Adrenal gland (tissue), 12 donors: ENCODE measurements around the gene CACNA1A. TPM values are rescaled to one million over a fixed set of nuclear protein-coding genes. Genes with fewer than 3 reads are reported as not detected.

Source experiments
- DNase-seq, 7 donors: peaks; one replicate each; pipeline ENCODE4 v3.0.0-alpha.2; 2019 to 2020
- H3K27ac ChIP-seq, 5 donors: fragments of 200-600 bp; sonication (generic) in 4 of 5; 1 replicate in 3 of 5; 2 replicates in 2 of 5; pipeline versions ENCODE4 v1.5.1 to v1.8.0; 2016 to 2020; ENCODE audit warnings: mild to moderate bottlenecking in 1 of 5
- H3K27me3 ChIP-seq: fragments of 200-600 bp; 2 replicates; pipeline ENCODE4 v1.8.0; 2021
- H3K36me3 ChIP-seq, 2 donors: fragments of 200-600 bp; replicated peaks in 1 of 2; 1 replicate in 1 of 2; 2 replicates in 1 of 2; pipeline versions ENCODE4 v1.5.1 to v1.8.0; 2018 to 2022
- H3K4me1 ChIP-seq, 2 donors: fragments of 200-600 bp; replicated peaks in 1 of 2; 1 replicate in 1 of 2; 2 replicates in 1 of 2; pipeline versions ENCODE4 v1.5.1 to v1.8.0; 2018 to 2021
- H3K4me3 ChIP-seq, 4 donors: fragments of 200-600 bp; sonication (generic) in 3 of 4; one replicate each; pipeline ENCODE4 v1.5.1; 2016 to 2018
- H3K9me3 ChIP-seq, 3 donors: fragments of 200-600 bp; sonication (generic) in 1 of 3; replicated peaks in 1 of 3; 1 replicate in 2 of 3; 2 replicates in 1 of 3; pipeline versions ENCODE4 v1.5.1 to v1.8.0; 2016 to 2021
- POLR2A ChIP-seq, 2 donors: fragments of 450-650 bp; IDR thresholded peaks; one replicate each; pipeline ENCODE4 v1.6.1; 2017; ENCODE audit warnings: antibody characterized with exemption in 2 of 2, mild to moderate bottlenecking in 2 of 2, moderate library complexity in 1 of 2
- WGBS, 4 donors: extraction: QIAGEN DNeasy Blood & Tissue Kit in 2 of 4; methylation state at CpG; one replicate each; pipeline versions ENCODE4 v1.1.5 to v1.1.7; 2013 to 2017; 5-methylcytosine and 5-hydroxymethylcytosine counted together
- intact Hi-C, 2 donors: fragments of 100-400 bp; cut with DNase I; formaldehyde crosslinking; loops; one replicate each; pipeline versions ENCODE4 v1.14.1 to v1.15.0; 2022 to 2023
- polyA plus RNA-seq, 3 donors: library from polyadenylated mRNA; stranded (reverse); fragments of 200-250 nt in 2 of 3; fragments of 350-450 nt in 1 of 3; fragmentation: Illumina TruSeq in 1 of 3; extraction: RNeasy Lipid Tissue Mini Kit (QIAGEN cat#74804) in 1 of 3; gene quantifications; one replicate each; pipeline ENCODE4 v1.2.3, GENCODE V29; 2013 to 2014
- total RNA-seq, 9 donors: library from RNA; depleted of rRNA in 4 of 9; stranded (reverse); fragments of >200 nt in 4 of 9; fragments of 120-200 nt in 1 of 9; fragmentation: NEBNext Ultra II Directional in 1 of 9; extraction: Animal tissue kit (Norgen Biotek cat#: 25700) in 1 of 9; gene quantifications; one replicate each; pipeline versions ENCODE4 v1.1.0 to v1.2.4, GENCODE V29; 2013 to 2023
- TF ChIP-seq, protein P1 (sequence below), 6 experiments: fragments of 450-650 bp in 4 of 6; fragments of 200-600 bp in 2 of 6; sonication (generic) in 1 of 6; IDR thresholded peaks; 1 replicate in 5 of 6; 2 replicates in 1 of 6; pipeline versions ENCODE4 v1.5.1 to v1.8.0; 2016 to 2021; ENCODE audit warnings: antibody characterized with exemption in 6 of 6, mild to moderate bottlenecking in 2 of 6, moderate library complexity in 1 of 6
- donor health status: healthy with polysubstance abuse.
- donor health status: Bipolar disorder and iron deficiency.
- donor health status: DM: yes; HTN: yes; CAD: no.
- donor health status: DM: no; HTN: no; CAD: no.
- donor health status: DM: no; HTN: no; CAD: no.
- donor health status: DM: yes; HTN: yes; CAD: no.

Gene CACNA1A
- total and polyA plus RNA-seq, 12 donors: 0.28 to 35.4 (median 2.8) TPM; not detected in 1

DNA sequence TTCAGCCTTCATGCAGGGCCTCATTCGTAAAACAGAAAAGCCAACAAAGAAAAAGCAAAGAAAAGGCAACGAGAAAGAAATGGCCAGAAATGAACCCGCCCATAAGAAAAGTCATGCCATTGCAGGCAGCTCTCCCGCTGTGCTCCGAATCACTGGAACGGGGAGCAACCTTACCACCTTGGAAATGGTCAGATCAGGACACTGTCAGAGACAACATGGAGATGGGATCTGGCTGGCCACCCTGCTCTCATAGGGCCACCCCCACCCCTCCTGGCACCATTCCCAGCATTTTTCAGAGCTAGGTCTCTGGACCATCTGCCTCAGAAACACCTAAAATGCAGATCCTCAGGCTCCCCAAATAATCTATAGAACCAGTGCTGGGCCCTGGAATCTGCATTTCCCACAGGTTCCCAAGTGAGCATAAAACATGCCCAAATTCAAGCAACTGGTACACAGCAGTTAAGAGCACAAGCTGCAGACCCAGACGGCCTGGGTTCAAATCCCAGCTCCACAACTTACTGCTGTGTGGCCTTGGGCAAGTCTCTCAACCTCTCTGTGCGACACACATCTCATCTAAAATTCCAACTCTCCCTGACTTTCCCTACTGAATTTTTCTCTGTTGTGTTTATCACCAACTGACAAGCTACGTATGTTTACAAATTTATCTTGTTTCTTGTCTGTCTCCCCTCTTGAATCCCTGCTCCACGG lies 204.5 kb downstream of the CACNA1A start:
- Histone ChIP-seq H3K27ac (no peak overlapping the region), H3K27me3 (peaks cover 14% of the 10 kb centered on the region), H3K4me1 (no peaks in the 10 kb centered on the region), H3K9me3 (no peaks in the 10 kb centered on the region), H3K36me3 (no peaks in the 10 kb centered on the region), H3K4me3 (no peak overlapping the region)
- no peak for DNase-seq
- intact Hi-C loops: no loop called here
- no peak for TF ChIP-seq POLR2A (IDR thresholded peaks at IDR 0.05)
- TF ChIP-seq, protein P1, sequence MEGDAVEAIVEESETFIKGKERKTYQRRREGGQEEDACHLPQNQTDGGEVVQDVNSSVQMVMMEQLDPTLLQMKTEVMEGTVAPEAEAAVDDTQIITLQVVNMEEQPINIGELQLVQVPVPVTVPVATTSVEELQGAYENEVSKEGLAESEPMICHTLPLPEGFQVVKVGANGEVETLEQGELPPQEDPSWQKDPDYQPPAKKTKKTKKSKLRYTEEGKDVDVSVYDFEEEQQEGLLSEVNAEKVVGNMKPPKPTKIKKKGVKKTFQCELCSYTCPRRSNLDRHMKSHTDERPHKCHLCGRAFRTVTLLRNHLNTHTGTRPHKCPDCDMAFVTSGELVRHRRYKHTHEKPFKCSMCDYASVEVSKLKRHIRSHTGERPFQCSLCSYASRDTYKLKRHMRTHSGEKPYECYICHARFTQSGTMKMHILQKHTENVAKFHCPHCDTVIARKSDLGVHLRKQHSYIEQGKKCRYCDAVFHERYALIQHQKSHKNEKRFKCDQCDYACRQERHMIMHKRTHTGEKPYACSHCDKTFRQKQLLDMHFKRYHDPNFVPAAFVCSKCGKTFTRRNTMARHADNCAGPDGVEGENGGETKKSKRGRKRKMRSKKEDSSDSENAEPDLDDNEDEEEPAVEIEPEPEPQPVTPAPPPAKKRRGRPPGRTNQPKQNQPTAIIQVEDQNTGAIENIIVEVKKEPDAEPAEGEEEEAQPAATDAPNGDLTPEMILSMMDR (IDR thresholded peaks at IDR 0.05): no peak
- WGBS, 4 donors: 56 to 66% (median 63%) methylated on average over 10 of the region's 10 CpGs

GRCh38 chr19:13300421-13301030 lies 205.8 kb downstream of the CACNA1A start:
- no peak for DNase-seq
- H3K36me3 ChIP-seq: no peaks in the 10 kb centered on the region
- H3K4me3 ChIP-seq: no peak overlapping the region
- H3K27ac ChIP-seq: no peak overlapping the region
- WGBS, 4 donors: 54 to 68% (median 60%) methylated on average over 7 of the region's 7 CpGs
- peaks cover 14% of the 10 kb centered on the region for H3K27me3 ChIP-seq
- no peaks in the 10 kb centered on the region for H3K4me1 ChIP-seq
- TF ChIP-seq POLR2A (IDR thresholded peaks at IDR 0.05): no peak
- TF ChIP-seq, protein P1 (IDR thresholded peaks at IDR 0.05): no peak
- intact Hi-C loops: no loop called here
- no peaks in the 10 kb centered on the region for H3K9me3 ChIP-seq

DNA sequence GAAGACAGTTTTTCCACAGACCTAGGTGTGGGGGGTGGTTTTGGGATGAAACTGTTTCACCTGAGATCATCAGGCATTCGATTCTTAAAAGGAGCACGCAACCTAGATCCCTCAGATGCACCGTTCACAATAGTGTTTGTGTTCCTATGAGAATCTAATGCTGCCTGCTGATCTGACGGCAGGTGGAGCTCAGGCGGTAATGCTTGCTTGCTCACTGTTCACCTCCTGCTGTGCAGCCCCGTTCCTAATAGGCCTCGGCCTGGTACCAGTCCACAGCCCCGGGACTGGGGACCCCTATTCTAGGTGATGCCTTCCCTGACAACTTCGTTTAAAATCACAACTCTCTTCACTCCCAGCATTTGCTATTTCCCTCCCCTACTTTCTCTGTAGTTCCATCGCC lies 206.4 kb downstream of the CACNA1A start:
- Histone ChIP-seq H3K27ac (no peak overlapping the region), H3K4me3 (no peak overlapping the region), H3K36me3 (no peaks in the 10 kb centered on the region), H3K9me3 (no peaks in the 10 kb centered on the region), H3K27me3 (peaks cover 14% of the 10 kb centered on the region), H3K4me1 (no peaks in the 10 kb centered on the region)
- no peak for DNase-seq
- 59 to 71% (median 69%) methylated on average over 10 of the region's 10 CpGs for WGBS, 4 donors
- intact Hi-C loops: no loop called here
- TF ChIP-seq, protein P1 (IDR thresholded peaks at IDR 0.05): no peak
- no peak for TF ChIP-seq POLR2A (IDR thresholded peaks at IDR 0.05)

DNA sequence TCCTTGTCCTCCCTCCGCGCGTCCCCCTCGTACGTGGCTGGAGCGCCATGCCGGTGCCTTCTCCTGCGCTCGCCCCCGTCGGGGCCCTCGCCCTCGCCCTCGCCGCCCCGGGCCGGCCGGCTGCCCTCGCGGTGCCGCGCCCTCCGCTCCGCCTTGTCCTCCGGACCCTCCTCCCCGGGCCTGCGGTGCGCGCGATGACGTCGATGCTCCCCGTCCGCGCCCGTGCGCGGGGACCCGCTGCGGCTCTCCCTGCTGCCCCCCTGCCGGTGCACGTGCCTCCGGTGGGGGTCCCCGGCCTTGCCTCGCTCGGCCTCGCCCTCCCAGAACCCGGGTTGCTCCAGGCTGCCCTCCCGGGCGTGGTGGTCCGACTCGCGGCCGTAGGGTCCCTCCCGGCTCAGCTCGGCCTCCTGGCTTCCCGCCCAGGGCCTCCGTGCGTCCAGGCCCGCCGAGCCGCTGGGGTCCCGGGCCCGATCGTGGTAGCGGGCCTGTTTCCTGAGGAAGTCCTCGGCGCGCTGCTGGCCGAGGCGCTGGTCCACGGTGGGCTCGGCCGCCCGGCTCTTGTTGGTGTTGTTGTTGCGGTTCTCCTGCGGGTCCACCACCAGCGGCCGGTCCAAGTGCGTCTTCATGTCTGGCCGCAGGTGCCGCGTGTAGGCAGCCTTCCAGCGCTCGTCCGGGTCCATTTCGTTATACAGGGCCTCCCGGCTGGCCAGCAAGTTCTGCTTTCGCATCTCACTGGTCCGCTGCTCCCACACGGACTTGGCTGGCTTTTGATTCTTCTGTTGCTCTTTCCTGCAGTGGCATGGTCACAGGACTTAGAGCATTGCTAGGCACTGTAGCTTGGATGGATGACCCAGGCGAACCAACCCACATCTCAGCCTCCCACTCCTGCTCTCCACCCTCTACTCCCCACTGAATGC lies 207.5 kb downstream of the CACNA1A start:
- WGBS, 4 donors: 34 to 55% (median 45%) methylated on average over 20 to 92 of the region's 92 CpGs
- H3K4me1 ChIP-seq: no peaks in the 10 kb centered on the region
- intact Hi-C loops: no loop called here
- no peak for DNase-seq
- H3K36me3 ChIP-seq: no peaks in the 10 kb centered on the region
- H3K9me3 ChIP-seq: no peaks in the 10 kb centered on the region
- peaks cover 14% of the 10 kb centered on the region for H3K27me3 ChIP-seq
- H3K27ac ChIP-seq: no peak overlapping the region
- TF ChIP-seq, protein P1 (IDR thresholded peaks at IDR 0.05): no peak
- TF ChIP-seq POLR2A (IDR thresholded peaks at IDR 0.05): no peak
- H3K4me3 ChIP-seq: peak overlapping the region in 1 of 4 donors; percentile 26
